SK-N-SH (cell line): ENCODE measurements around the gene DLG2. TPM values are rescaled to one million over a fixed set of nuclear protein-coding genes. Genes with fewer than 3 reads are reported as not detected.

Experiments used
- CTCF ChIA-PET: fragments of 300-600, 350-600 bp; formaldehyde crosslinking; extraction: SDS; loops from one replicate; lab custom pipeline; 2021; lab: Yijun Ruan, JAX
- POLR2A ChIA-PET: fragments of 350-600 bp; sonication (Branson Sonifier 250); formaldehyde crosslinking; extraction: SDS; loops from one replicate; lab custom pipeline; 2020; ENCODE audit warnings: antibody characterized with exemption, inconsistent platforms; lab: Yijun Ruan, JAX
- DNase-seq: peaks from one replicate; pipeline ENCODE4 v3.0.0; 2012
- H2AFZ ChIP-seq: fragments of 200-600 bp; sonication (generic); 2 replicates; pipeline ENCODE4 v1.8.1; 2016; ENCODE audit warnings: antibody characterized with exemption, mild to moderate bottlenecking, low read depth
- H3F3A ChIP-seq: fragments of 200-600 bp; sonication (generic); replicated peaks from 2 replicates; pipeline ENCODE3; 2016; ENCODE audit warnings: antibody characterized with exemption, mild to moderate bottlenecking; ENCODE audit not compliant: insufficient read depth
- H3K27ac ChIP-seq, 2 experiments: fragments of 200-500 bp in 1 of 2; fragments of 200-600 bp in 1 of 2; sonication (Bioruptor generic) in 1 of 2; sonication (generic), shearing (Covaris generic) in 1 of 2; 2 replicates each; pipeline versions ENCODE4 v1.5.1 to v1.6.1; 2014 to 2016; ENCODE audit warnings: low read depth in 2 of 2, inconsistent platforms in 1 of 2, low read length in 1 of 2, mild to moderate bottlenecking in 1 of 2, mixed read lengths in 1 of 2
- H3K27me3 ChIP-seq: fragments of 200-600 bp; sonication (generic), shearing (Covaris generic); 2 replicates; pipeline ENCODE4 v1.6.1; 2016; ENCODE audit warnings: mixed run types; ENCODE audit not compliant: insufficient read depth
- H3K36me3 ChIP-seq, 2 experiments: fragments of 200-500 bp in 1 of 2; fragments of 200-600 bp in 1 of 2; sonication (Bioruptor generic) in 1 of 2; sonication (generic) in 1 of 2; replicated peaks in 1 of 2; 2 replicates each; pipeline versions ENCODE3 to v1.5.1; 2014 to 2016; ENCODE audit warnings: low read length in 1 of 2, mild to moderate bottlenecking in 1 of 2; ENCODE audit not compliant: insufficient read depth in 2 of 2, control insufficient read depth in 1 of 2
- H3K4me1 ChIP-seq, 2 experiments: fragments of 200-500 bp in 1 of 2; fragments of 200-600 bp in 1 of 2; sonication (Bioruptor generic) in 1 of 2; sonication (generic), shearing (Covaris generic) in 1 of 2; 2 replicates each; pipeline versions ENCODE4 v1.5.1 to v1.6.1; 2014 to 2016; ENCODE audit warnings: low read depth in 1 of 2, low read length in 1 of 2, mixed run types in 1 of 2; ENCODE audit not compliant: insufficient read depth in 2 of 2, control insufficient read depth in 1 of 2
- H3K4me2 ChIP-seq: fragments of 200-600 bp; sonication (generic), shearing (Covaris generic); 2 replicates; pipeline ENCODE4 v1.6.1; 2017; ENCODE audit warnings: mixed run types
- H3K4me3 ChIP-seq, 2 experiments: fragments of 200-500 bp in 1 of 2; fragments of 200-600 bp in 1 of 2; sonication (Bioruptor generic) in 1 of 2; sonication (generic), shearing (Covaris generic) in 1 of 2; 2 replicates each; pipeline versions ENCODE4 v1.5.1 to v1.8.1; 2014 to 2016; ENCODE audit warnings: low read depth in 2 of 2, inconsistent platforms in 1 of 2, low read length in 1 of 2, mild to moderate bottlenecking in 1 of 2, mixed read lengths in 1 of 2, moderate library complexity in 1 of 2
- H3K79me2 ChIP-seq: fragments of 200-600 bp; sonication (generic); 2 replicates; pipeline ENCODE4 v1.8.1; 2017; ENCODE audit warnings: mild to moderate bottlenecking; ENCODE audit not compliant: insufficient read depth
- H3K9ac ChIP-seq: fragments of 200-600 bp; sonication (generic); 2 replicates; pipeline ENCODE4 v1.6.1; 2017; ENCODE audit warnings: mixed run types
- H3K9me2 ChIP-seq: fragments of 200-600 bp; sonication (generic); 2 replicates; pipeline ENCODE4 v1.6.1; 2017; ENCODE audit warnings: mixed run types
- H3K9me3 ChIP-seq: fragments of 200-600 bp; sonication (generic); 2 replicates; pipeline ENCODE4 v1.6.1; 2017; ENCODE audit warnings: mixed run types, mild to moderate bottlenecking, moderate library complexity
- H4K20me1 ChIP-seq: fragments of 200-600 bp; sonication (generic); 2 replicates; pipeline ENCODE4 v1.6.1; 2017; ENCODE audit warnings: mild to moderate bottlenecking, mixed run types; ENCODE audit not compliant: insufficient read depth
- ELF1 ChIP-seq: IDR thresholded peaks from 2 replicates; pipeline ENCODE4 v1.4.0; 2012
- EP300 ChIP-seq, 2 experiments: IDR thresholded peaks; 2 replicates each; pipeline versions ENCODE4 v1.4.0 to v1.6.1; 2012; ENCODE audit warnings: borderline replicate concordance in 1 of 2, low read depth in 1 of 2, low read length in 1 of 2
- EZH2phosphoT487 ChIP-seq: fragments of 200-600 bp; sonication (generic); IDR thresholded peaks from 2 replicates; pipeline ENCODE4 v1.6.1; 2017; ENCODE audit warnings: low read depth, mixed run types, mild to moderate bottlenecking, antibody characterized with exemption, moderate library complexity, borderline replicate concordance
- FOXJ3 ChIP-seq: sonication (generic); formaldehyde crosslinking; IDR thresholded peaks from 2 replicates; pipeline ENCODE4 v1.5.1; 2020; ENCODE audit warnings: mild to moderate bottlenecking, missing genetic modification reagents
- FOXM1 ChIP-seq: IDR thresholded peaks from 2 replicates; pipeline ENCODE4 v1.4.0; 2012; ENCODE audit warnings: low read depth, mild to moderate bottlenecking
- MAX ChIP-seq: IDR thresholded peaks from 2 replicates; pipeline ENCODE4 v1.4.0; 2012; ENCODE audit warnings: low read depth
- MXI1 ChIP-seq: IDR thresholded peaks from 2 replicates; pipeline ENCODE4 v1.6.1; 2012; ENCODE audit warnings: mild to moderate bottlenecking, low read depth, low read length, improper control_type of control experiment
- NFIC ChIP-seq: IDR thresholded peaks from 2 replicates; pipeline ENCODE4 v1.4.0; 2012; ENCODE audit warnings: borderline replicate concordance
- NRF1 ChIP-seq: IDR thresholded peaks from 2 replicates; pipeline ENCODE4 v1.6.1; 2012; ENCODE audit warnings: low read depth, mild to moderate bottlenecking, low read length
- PBX3 ChIP-seq: IDR thresholded peaks from 2 replicates; pipeline ENCODE4; 2012
- POLR2AphosphoS5 ChIP-seq: IDR thresholded peaks from 2 replicates; pipeline ENCODE4 v1.6.1; 2012; ENCODE audit warnings: low read depth, low read length
- RAD21 ChIP-seq: IDR thresholded peaks from 2 replicates; pipeline ENCODE4 v1.6.1; 2012; ENCODE audit warnings: mild to moderate bottlenecking, low read length
- REST ChIP-seq: IDR thresholded peaks from 2 replicates; pipeline ENCODE4 v1.6.1; 2012; ENCODE audit warnings: mild to moderate bottlenecking, low read depth, low read length, moderate library complexity
- RFX5 ChIP-seq: IDR thresholded peaks from 2 replicates; pipeline ENCODE4 v1.6.1; 2012; ENCODE audit warnings: mild to moderate bottlenecking, improper control_type of control experiment, low read length
- RXRA ChIP-seq: IDR thresholded peaks from 2 replicates; pipeline ENCODE4 v1.4.0; 2012; ENCODE audit warnings: low read depth, mild to moderate bottlenecking, borderline replicate concordance
- TAF1 ChIP-seq: IDR thresholded peaks from 2 replicates; pipeline ENCODE4 v1.6.1; 2012; ENCODE audit warnings: low read depth, mild to moderate bottlenecking, low read length, moderate library complexity, borderline replicate concordance
- TEAD4 ChIP-seq: IDR thresholded peaks from 2 replicates; pipeline ENCODE4 v1.4.0; 2012; ENCODE audit warnings: mild to moderate bottlenecking, borderline replicate concordance; ENCODE audit not compliant: insufficient read depth
- YY1 ChIP-seq: IDR thresholded peaks from 2 replicates; pipeline ENCODE4 v1.4.0; 2012; ENCODE audit warnings: low read depth, mild to moderate bottlenecking
- WGBS: methylation state at CpG from one replicate; pipeline ENCODE4 v1.1.6; 2017; ENCODE audit warnings: low lambda C conversion rate; 5-methylcytosine and 5-hydroxymethylcytosine counted together
- polyA plus RNA-seq, 3 experiments: library from polyadenylated mRNA; depleted of rRNA; stranded (reverse); fragments of >200 nt; gene quantifications; 2 replicates each; pipeline ENCODE4 v1.2.3, GENCODE V29; 2012
- TF ChIP-seq, protein P1 (sequence below): fragments of 200-600 bp; sonication (generic); IDR thresholded peaks from 2 replicates; pipeline ENCODE4 v1.6.1; 2017; ENCODE audit warnings: antibody characterized with exemption, mild to moderate bottlenecking, moderate library complexity

DLG2 gene
- polyA plus RNA-seq, 1 of the 3 experiments (the other 2 are of a cell fraction), result 0.21 TPM

GRCh38 chr11:83681031-83681781, 1945.9 kb downstream of the DLG2 start:
- Histone ChIP-seq H3K36me3 (no peaks in the 10 kb centered on the region), H2AFZ (no peak overlapping the region), H3K27me3 (no peaks in the 10 kb centered on the region), H3K9me3 (no peaks in the 10 kb centered on the region), H3K4me2 (no peak overlapping the region), H3K4me1 (peaks cover 0 to 6% of the 10 kb centered on the region in 2 experiments; a peak in 1 of 4 replicates), H3K4me3 (no peak overlapping the region), H3K27ac (no peak overlapping the region), H4K20me1 (no peaks in the 10 kb centered on the region), H3K9ac (no peak overlapping the region), H3K79me2 (no peaks in the 10 kb centered on the region), H3K9me2 (no peaks in the 10 kb centered on the region), H3F3A (no peaks in the 10 kb centered on the region)
- no peak for TF ChIP-seq YY1
- no peak for TF ChIP-seq NRF1
- no peak for TF ChIP-seq RXRA
- TF ChIP-seq FOXM1, result no peak
- TF ChIP-seq MAX, result no peak
- no peak for TF ChIP-seq REST
- no peak for TF ChIP-seq PBX3
- no peak for TF ChIP-seq TAF1
- TF ChIP-seq FOXJ3 (CRISPR knock-in tag), result no peak
- TF ChIP-seq POLR2AphosphoS5, result no peak
- TF ChIP-seq EP300 (IDR thresholded peaks at IDR 0.05; ENCODE audit: borderline replicate concordance in 1 of 2, low read depth in 1 of 2, low read length in 1 of 2), result no peak
- TF ChIP-seq EZH2phosphoT487, result no peak
- TF ChIP-seq TEAD4, result no peak
- TF ChIP-seq, protein P1, sequence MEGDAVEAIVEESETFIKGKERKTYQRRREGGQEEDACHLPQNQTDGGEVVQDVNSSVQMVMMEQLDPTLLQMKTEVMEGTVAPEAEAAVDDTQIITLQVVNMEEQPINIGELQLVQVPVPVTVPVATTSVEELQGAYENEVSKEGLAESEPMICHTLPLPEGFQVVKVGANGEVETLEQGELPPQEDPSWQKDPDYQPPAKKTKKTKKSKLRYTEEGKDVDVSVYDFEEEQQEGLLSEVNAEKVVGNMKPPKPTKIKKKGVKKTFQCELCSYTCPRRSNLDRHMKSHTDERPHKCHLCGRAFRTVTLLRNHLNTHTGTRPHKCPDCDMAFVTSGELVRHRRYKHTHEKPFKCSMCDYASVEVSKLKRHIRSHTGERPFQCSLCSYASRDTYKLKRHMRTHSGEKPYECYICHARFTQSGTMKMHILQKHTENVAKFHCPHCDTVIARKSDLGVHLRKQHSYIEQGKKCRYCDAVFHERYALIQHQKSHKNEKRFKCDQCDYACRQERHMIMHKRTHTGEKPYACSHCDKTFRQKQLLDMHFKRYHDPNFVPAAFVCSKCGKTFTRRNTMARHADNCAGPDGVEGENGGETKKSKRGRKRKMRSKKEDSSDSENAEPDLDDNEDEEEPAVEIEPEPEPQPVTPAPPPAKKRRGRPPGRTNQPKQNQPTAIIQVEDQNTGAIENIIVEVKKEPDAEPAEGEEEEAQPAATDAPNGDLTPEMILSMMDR, result no peak
- no peak for TF ChIP-seq RFX5
- no peak for TF ChIP-seq RAD21
- no peak for TF ChIP-seq MXI1
- no peak for TF ChIP-seq ELF1
- no peak for TF ChIP-seq NFIC
- 75% methylated on average over 14 of the region's 15 CpGs for WGBS
- DNase-seq, result no peak
- CTCF ChIA-PET, result interaction anchor here (1.1 to 1.3 kb wide), 2 partner anchors 34 to 814 kb away, joined by 3 to 4 read pairs; no protein-coding TSS in a partner anchor
- POLR2A ChIA-PET, result no interaction called here
